Activated T-cell treated with anti-CD3 and anti-CD28 coated beads for 24 hours (primary cell): ENCODE data around the gene ST6GAL1.
"Not testable (repeated sequence)": the region's sequence is repeated elsewhere in the genome, so short reads cannot be mapped to it uniquely, and the experiment has no call there.

Source experiments
- DNase-seq: peaks from one replicate; pipeline ENCODE4 v3.0.0-alpha.2; 2020; ENCODE audit warnings: low read depth

The ST6GAL1 gene

DNA sequence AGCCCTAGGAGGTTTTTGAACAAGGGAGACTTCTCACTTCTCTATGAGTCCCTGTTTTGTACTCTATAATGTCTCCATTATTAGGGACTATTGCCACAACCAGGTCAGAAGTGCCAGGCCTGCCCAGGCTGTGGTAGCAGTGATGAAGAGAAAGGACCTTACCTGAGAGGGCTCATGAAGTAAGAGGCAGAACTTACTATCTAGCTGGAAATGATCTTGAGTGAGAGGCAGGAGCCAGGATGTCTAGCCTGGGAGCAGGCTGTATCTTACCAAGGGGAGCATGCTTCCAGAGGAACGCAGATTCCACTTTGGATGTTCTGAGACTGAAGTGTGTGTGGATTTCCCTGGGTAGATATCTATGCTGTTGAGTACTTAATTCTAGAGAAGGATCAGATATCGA is 115.7 kb downstream of the ST6GAL1 start:
- no peak for DNase-seq

DNA sequence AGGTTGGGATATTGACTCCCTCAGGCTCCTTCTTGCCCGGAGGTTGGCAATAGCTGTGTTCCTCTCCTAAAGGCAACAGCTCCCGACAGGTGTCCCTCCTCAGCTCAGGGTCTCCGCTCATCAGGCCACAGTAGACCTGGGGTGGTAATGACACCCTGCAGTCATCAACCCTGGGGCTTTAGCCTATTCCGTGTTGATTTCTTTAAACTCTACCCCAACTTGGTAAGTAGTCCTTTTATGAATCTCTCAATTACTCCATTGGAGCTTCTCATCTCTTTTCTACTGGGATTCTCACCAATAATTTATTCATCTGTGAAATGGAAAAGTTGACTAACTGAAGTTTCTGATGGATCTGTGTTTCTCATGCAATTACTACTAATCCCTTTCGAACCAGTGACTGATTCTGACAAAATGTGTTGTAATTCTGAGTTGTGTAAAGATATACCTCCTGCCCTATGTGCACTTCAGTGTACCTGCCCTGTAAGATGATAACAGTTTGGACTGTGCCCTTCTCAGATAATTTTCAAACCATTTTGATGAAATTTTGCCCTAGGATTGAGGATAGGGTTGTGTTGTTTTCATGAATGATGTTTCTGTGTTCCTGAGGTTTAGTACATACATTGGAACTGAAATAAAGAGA is 119.3 kb downstream of the ST6GAL1 start:
- DNase-seq = no peak

DNA sequence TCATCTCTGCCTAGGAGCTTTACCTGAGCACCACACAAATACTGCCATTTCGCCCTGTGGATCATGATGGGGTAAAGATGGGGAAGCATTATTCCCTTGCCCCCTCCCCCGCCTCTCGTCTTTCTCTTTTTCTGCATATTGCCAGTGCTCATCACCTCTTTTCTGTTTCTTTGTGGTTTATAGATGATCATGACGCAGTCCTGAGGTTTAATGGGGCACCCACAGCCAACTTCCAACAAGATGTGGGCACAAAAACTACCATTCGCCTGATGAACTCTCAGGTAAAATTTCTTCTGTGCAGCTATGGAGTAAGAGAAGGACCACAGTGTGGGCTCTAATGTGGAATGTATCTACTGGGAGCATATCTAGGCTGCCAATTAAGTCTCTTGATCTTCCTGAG is 120.7 kb downstream of the ST6GAL1 start:
- no peak for DNase-seq

DNA sequence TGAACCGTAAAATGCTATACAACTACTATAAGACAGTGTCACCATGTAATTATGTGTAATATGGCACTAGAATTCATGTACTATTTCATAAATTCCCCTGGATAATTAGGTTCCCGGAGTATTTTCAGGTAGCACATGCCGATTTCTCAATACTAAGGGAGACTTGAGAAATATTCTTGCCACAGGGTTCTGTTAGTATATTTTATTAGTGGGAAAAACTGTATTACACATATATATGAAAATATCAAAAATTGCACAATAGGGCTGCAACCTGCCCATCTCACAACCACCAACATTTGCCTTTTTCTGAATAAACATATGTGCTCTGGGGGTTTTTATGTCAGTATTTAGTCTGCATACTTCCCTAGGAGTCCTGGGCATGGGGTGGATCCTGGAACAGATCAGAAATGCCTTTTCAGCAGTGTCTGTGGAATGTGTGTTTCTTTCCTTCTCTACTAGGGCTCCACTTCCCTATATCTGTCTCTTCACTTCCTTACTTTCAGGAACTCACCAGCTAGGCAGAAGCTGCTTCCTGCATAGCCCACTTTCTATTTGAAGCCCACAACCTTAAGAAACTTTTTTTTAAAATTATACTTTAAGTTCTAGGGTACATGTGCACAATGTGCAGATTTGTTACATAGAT is 121.5 kb downstream of the ST6GAL1 start:
- DNase-seq = no peak

DNA sequence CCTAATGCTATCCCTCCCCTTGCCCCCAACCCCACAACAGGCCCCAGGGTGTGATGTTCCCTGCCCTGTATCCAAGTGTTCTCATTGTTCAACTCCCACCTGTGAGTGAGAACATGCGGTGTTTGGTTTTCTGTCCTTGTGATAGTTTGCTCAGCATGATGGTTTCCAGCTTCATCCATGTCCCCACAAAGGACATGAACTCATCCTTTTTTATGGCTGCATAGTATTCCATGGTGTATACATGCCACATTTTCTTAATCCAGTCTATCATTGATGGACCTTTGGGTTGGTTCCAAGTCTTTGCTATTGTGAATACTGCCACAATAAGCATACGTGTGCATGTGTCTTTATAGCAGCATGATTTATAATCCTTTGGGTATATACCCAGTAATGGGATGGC is 122.1 kb downstream of the ST6GAL1 start:
- DNase-seq = not testable (repeated sequence)

DNA sequence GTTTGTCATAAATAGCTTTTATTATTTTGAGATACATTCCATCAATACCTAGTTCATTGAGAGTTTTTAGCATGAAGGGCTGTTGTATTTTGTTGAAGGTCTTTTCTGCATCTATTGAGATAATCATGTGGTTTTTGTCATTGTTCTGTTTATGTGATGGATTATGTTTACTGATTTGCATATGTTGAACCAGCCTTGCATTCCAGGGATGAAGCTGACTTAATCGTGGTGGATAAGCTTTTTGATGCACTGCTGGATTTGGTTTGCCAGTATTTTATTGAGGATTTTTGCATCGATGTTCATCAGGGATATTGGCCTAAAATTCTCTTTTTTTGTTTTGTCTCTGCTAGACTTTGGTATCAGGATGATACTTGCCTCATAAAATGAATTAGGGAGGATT is 124.1 kb downstream of the ST6GAL1 start:
- not testable (repeated sequence) for DNase-seq

DNA sequence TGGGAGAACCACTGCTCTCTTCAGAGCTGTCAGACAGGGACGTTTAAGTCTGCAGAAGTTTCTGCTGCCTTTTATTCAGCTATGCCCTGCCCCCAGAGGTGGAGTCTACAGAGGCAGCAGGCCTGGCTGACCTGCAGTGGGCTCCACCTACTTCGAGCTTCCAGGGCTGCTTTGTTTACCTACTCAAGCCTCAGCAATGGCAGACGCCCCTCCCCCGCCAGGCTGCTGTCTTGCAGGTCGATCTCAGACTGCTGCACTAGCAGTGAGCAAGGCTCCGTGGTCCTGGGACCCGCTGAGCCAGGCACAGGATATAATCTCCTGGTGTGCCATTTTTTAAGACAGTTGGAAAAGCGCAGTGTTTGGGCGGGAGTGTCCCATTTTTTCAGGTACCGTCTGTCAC is 127.5 kb downstream of the ST6GAL1 start:
- not testable (repeated sequence) for DNase-seq

DNA sequence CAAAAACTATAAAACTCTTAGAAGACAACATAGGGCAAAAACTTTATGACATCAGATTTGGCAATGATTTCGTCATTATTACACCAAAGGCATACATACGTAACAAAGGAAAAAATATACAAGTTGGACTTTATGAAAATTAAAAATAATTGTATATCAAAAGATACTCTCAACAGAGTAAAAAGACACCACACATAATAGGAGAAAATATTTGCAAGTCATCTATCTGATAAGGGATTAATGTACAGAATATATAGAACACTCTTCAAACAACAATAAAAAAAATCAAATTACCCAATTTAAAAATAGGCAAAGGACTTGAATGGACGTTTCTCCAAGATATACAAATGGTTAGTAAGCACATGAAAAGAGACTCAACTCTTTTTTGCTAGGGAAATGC is 131.4 kb downstream of the ST6GAL1 start:
- DNase-seq = no peak

DNA sequence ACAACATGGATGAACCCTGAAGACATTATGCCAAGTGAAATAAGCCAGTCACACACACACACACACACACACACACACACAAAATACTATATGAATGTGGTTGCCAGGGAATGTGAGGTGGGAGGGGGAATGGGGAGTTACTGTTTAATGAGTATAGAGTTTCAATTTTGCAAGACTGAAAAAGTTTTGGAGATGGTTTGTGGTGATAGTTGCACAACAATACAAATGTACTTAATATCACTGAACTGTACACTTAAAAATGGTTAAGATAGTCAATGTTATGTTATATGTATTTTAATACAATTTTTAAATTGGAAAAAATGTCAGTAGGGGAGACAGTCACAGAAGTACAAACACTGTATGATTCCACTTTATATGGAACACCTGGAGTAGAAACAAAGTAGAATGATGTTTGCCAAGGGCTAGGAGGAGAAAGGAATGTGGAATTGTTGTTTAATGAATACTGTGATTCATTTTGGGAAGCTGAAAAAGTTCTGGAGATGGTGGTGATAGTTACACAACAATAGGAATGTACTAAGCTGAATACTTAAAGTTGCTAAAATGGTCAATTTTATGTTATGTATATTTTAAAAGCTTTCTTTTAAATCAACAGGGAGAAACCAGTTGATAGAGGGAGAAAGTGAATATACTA is 132.3 kb downstream of the ST6GAL1 start:
- no peak for DNase-seq

DNA sequence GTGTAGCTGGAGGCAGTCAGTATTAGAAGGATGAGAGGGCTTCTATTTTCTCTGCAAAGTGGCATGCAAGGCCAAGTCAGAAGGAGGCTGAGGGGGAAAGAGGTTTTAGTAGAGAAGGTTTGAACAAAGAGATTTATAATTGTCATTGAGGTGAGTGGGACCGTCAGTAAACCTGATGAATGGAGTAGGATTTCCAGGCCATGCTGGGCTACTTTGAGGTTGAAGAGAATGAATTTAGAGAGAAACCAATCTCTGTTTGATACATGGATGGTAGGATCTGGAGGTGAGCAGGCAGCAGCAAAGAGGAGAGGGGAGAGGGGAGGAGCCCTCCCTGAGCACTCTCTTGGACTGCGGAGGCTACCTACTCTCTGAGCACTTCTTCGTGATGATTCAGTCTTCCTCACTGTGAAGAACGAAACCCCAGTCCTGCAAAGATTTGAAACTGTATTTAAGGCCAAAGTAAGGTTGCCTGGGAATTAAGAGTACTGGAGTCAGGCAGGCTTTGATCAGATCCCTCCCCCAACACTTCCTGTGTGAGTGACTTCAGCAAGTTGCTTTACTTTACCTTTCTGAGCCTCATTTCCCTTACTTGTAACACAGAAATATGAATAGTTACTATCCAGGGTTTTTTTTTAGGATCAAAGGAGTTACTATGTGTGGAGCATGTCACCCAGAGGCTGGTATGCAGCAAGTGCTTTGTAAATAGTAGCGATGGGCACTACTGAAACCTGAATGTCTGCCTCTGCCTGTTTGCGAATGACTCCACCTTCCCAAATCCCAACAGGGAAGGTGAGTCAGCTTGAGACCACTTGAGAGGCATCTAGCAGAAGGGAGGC is 133.2 kb downstream of the ST6GAL1 start:
- DNase-seq = no peak

DNA sequence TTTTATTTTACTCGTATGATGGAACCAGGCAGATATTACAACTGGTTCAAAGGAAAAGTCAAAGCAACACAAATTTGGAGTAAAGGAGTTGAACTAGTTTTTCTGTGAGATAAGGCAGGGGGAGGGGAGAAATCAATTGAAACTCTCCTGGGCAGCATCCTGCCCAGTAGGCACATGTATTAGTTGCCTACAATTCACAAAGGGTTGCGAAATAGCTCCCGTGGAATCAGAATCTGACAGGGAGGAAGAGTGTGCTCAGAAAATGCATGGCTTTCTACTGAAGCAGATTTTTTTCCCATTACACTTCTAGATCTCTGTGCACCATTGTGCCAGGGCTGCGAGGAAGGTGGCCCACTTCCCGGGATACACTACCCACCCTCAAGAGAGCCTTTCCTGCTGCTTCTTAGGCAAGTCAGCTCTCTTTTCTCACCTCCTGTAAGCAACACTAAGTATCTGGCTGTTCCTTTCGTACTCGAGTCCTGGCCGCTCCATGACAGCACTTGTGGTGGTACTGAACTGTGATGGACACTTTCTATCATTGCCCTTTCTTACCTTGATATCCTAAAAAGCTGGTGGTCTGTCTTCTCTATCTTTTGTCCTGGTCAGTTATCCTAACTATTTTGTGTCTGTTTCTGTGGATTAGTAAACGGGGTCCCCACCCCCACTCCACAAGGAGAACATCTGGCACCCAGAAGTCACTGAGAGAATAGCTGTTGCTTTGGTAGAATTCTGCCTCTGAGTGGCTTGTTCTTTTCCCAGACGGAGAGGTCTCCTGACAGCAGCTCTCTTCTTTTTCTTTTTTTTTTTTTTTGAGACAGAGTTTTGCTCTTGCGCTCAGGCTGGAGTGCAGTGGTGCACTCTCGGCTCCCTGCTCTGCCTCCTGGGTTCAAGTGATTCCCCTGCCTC is 134.1 kb downstream of the ST6GAL1 start:
- DNase-seq = no peak

DNA sequence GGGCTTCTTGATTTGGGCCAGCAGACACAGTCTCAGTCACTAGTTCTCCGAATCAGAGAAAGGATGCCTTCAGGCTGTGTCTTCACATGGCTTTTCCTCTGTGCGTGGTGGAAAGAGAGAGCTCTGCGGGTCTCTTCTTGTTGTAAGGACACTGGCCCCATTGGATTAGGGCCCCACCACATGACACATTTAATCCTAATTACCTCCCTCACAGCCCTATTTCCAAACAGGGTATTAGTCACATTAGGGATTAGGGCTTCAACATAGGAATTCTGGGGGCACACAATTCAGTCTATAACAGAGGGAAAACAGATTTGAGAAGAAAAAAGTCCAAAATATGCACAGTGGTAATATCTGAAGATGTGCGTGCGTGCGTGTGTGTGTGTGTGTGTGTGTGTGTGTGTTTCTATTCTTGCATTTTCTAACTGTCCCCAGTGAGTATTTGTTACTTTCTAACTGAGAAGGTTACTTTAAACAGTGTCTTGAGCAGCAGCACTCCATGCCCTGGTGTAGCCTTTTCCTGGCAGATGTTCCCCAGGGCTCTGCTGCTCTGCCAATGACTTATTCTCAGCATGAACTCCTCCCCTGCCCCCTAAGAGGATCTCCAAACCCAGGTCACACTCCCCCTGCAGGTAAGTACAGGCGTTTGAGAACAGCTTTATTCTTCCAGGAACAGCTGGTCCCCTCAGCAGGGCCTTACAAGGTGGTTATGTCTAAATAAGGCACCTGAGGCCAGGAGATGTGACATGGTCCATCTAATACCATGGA is 136.1 kb downstream of the ST6GAL1 start:
- DNase-seq = peak; percentile 32

DNA sequence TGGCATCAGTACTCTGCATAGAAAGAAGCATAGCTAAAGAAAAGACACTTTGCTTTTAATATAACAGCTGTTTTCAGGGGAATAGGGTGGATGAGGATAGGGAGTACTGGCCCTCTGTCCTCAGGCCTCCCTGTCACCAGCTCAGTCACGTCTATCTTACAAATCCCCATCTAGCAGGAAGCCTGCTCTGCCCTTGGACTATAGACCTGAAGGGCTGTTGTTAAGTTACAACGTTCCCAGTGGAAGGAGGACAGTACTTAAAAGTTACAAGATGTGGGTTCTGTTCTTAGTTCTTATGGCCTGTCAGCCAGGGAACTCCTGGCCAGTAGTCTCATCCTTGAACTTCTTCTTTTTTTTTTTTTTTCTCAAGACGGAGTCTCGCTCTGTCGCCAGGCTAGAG is 138.5 kb downstream of the ST6GAL1 start:
- no peak for DNase-seq

DNA sequence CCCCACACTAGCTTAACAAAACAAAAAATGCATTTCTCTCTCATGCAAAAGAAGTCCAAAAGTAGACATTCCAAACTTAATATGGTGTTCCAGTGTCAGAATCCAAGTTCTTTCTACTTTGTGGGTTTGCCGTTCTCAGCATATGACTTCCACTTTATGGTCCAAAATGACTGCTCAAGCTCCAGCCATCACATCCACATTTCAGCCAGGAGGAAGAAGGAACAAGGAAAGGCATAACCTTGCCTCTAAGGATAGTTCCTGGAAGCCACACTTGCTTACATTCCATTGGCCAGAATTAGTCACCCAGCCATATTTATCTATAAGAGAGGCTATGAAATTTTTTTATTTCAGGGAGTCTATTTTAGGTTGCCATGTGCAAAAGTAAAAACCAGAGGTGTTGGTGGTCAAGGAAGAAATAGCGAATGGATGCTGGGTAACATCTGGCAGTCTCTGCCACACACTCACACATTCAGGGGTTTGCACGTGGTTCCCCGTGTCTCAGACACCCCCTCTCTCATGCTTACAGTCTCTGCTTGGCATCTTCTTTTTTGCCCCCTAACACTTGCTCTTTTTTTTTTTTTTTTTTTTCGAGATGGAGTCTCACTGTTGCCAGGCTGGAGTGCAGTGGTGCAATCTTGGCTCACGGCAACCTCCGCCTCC is 139.7 kb downstream of the ST6GAL1 start:
- no peak for DNase-seq

DNA sequence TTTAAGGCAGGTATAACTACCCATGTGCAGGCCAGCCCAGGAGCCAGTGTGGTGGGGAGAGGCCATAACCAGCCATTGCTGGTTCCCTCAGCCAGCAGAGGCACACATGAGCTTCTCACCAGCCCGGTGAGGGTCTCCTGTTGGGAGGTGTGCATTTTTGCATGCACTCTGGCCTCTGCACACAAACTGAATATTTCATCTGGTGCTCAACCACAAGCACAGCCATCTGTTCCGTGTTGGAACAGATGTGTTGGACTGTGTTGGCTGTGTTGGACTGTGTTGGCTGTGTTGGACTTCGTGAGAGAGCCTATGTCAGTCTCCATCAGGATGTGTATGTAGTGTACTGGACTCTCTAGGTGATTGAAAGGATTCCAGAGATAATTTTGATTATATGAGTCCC is 141.8 kb downstream of the ST6GAL1 start:
- no peak for DNase-seq

DNA sequence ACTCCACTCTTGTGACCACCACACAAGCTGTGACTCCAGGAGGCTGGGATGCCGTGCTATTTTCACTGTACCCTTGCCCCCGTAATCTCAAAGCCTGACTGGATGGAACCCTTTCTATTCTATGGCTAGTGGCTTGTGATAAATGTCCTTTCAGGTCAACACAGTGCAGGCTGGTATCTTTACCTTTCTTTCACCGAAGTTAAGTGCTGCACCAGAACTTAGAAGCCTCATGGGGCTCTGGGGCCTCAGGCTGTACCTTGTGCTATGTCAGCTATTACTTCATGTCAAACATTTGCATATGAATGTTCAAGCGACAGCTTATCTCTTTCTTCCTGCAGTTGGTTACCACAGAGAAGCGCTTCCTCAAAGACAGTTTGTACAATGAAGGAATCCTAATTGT is 142.2 kb downstream of the ST6GAL1 start:
- DNase-seq = no peak

DNA sequence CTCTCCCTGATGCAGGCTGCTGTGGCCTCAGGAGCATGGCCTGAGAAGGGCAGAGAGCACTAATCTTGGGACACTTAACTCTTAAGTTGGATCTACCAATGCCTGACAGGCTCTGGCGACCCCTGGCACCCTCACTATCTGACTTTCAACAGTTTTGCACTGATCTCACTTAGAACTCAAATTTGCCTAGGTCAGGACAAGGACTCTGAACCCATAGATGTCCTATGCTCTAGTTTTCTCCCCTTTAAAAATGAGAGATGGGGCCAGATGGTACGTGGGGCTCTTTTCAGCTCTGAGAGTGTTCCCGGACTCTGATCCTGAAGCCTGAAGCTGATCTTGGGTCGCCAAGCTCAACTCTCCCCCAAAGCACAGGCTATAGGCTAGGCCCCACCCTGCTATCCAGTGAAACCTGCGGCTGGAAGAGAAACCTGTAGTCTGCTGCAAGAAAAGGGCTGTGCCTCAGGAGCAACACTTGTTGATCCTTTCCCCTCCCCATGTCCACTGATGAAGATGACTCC is 143.3 kb downstream of the ST6GAL1 start:
- DNase-seq = no peak

DNA sequence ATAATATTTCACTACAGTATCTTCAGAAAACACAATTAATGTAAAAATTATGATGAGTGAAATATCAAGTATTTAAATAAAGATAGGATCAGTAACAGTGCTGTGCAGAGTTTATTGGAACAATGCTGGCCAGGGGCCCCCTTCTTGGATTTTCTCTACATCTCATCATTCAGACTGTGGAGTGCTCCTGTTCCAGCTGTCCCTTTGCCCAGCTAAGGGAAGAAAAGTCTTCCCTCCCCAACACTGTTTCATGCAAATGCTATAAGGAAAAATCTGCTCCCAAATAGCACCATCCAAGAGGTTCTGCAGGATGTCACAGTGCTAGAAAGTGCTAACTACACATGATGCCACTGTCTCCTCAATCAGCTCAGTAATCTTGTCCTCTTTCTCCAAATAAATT is 144.5 kb downstream of the ST6GAL1 start:
- DNase-seq = no peak

DNA sequence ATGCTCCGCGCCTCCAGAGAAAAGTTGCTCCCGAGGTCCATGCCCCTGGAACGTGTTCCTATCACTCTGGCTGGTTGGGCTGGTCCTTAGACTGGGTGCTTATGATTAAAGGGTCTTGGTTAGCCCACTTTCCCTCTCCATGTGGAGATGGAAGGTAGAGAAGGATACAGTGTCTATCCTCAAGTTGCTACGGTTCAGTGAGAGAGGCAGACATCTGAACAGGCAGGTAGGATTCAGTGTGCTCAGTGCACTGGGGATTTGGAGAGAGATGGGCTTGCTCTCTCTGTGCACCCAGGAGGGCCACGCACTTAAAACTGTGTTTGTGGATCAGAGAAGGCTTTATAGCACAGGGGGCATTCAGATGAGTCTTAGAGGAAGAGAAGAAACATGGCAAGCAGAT is 146.0 kb downstream of the ST6GAL1 start:
- no peak for DNase-seq

DNA sequence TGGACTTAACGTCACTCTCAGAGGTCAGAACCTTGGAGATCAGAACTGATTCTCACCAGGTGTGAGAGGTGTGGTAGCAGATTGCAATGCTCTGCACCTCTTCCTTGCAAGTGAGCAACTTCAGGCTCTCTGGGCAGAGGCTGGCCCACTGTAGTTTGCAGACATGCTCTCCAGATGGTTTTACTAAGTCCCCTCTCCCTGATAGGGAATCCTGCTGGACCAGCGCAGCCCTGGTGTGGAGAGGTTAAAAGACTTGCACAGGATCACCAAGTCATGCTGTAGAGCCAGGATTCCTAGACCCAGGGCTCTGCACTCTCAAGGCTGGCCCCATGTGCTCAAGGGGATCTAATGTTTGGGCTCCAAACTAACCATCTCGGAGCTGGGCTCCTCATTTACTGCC is 146.8 kb downstream of the ST6GAL1 start:
- DNase-seq = no peak
